Gastroesophageal sphincter (tissue), 4 donors: ENCODE measurements around the gene UBAP2. TPM values are rescaled to one million over a fixed set of nuclear protein-coding genes. Genes with fewer than 3 reads are reported as not detected.
A peak's percentile ranks its signal among the peaks of the same experiment; 100 is the strongest.

ENCODE experiments used
- ATAC-seq: fragments of 150-250 bp; one replicate; pipeline ENCODE4 v1.9.1; 2016; ENCODE audit warnings: mild to moderate bottlenecking, moderate library complexity
- H3K27ac ChIP-seq, 4 donors: fragments of 200-600 bp; sonication (generic) in 3 of 4; 1 replicate in 3 of 4; 2 replicates in 1 of 4; pipeline ENCODE4 v1.5.1; 2016 to 2019
- H3K27me3 ChIP-seq: fragments of 200-600 bp; sonication (generic); one replicate; pipeline ENCODE4 v1.5.1; 2019
- H3K36me3 ChIP-seq, 2 donors: fragments of 200-600 bp; sonication (generic); one replicate each; pipeline ENCODE4 v1.5.1; 2019; ENCODE audit warnings: control low read depth in 1 of 2
- H3K4me1 ChIP-seq, 3 donors: fragments of 200-600 bp; sonication (generic); 1 replicate in 2 of 3; 2 replicates in 1 of 3; pipeline ENCODE4 v1.5.1; 2016 to 2019; ENCODE audit warnings: control low read depth in 2 of 3
- H3K4me3 ChIP-seq, 2 donors: fragments of 200-600 bp; sonication (generic); one replicate each; pipeline ENCODE4 v1.5.1; 2019; ENCODE audit warnings: mild to moderate bottlenecking in 1 of 2, moderate library complexity in 1 of 2
- H3K9me3 ChIP-seq, 3 donors: fragments of 200-600 bp; sonication (generic); one replicate each; pipeline ENCODE4 v1.5.1; 2017 to 2019; ENCODE audit warnings: control low read depth in 2 of 3
- EP300 ChIP-seq: sonication (generic); formaldehyde crosslinking; IDR thresholded peaks from one replicate; pipeline ENCODE4 v1.6.1; 2017; ENCODE audit warnings: antibody characterized with exemption, mild to moderate bottlenecking
- POLR2A ChIP-seq, 2 donors: fragments of 450-650 bp; IDR thresholded peaks; one replicate each; pipeline ENCODE4 v1.6.1; 2017; ENCODE audit warnings: antibody characterized with exemption in 2 of 2, mild to moderate bottlenecking in 2 of 2, moderate library complexity in 1 of 2
- POLR2AphosphoS5 ChIP-seq: sonication (generic); formaldehyde crosslinking; IDR thresholded peaks from one replicate; pipeline ENCODE4 v1.6.1; 2017; ENCODE audit warnings: antibody characterized with exemption
- WGBS, 2 donors: methylation state at CpG; one replicate each; pipeline ENCODE4 v1.1.5; 2018; ENCODE audit warnings: low coverage in 1 of 2; 5-methylcytosine and 5-hydroxymethylcytosine counted together
- total RNA-seq, 4 donors: library from RNA; depleted of rRNA; stranded (reverse); fragments of >200 nt; gene quantifications; one replicate each; pipeline ENCODE4 v1.1.0, GENCODE V29; 2016
- TF ChIP-seq, protein P1 (sequence below), 4 experiments: fragments of 200-600 bp in 2 of 4; fragments of 450-650 bp in 2 of 4; sonication (generic) in 1 of 4; IDR thresholded peaks; one replicate each; pipeline ENCODE4 v1.5.1; 2017 to 2019; ENCODE audit warnings: antibody characterized with exemption in 4 of 4, mild to moderate bottlenecking in 2 of 4, moderate library complexity in 2 of 4

Gene UBAP2
- total RNA-seq, 4 donors from 2014 or later, result 27.5 to 41.5 (median 32.8) TPM

GRCh38 chr9:34089311-34089710 is 40.6 kb upstream of the UBAP2 start:
- Histone ChIP-seq H3K9me3 (no peaks in the 10 kb centered on the region), H3K36me3 (peaks cover 4 to 86% of the 10 kb centered on the region in 2 donors), H3K27ac (peak overlapping the region in 1 of 4 donors; percentile 81), H3K27me3 (no peaks in the 10 kb centered on the region), H3K4me1 (peaks cover 5 to 33% (median 11%) of the 10 kb centered on the region in 3 donors), H3K4me3 (no peak overlapping the region)
- ATAC-seq, result no peak
- TF ChIP-seq POLR2A (IDR thresholded peaks at IDR 0.05) (no peak), EP300 (no peak), POLR2AphosphoS5 (no peak)
- TF ChIP-seq, protein P1, sequence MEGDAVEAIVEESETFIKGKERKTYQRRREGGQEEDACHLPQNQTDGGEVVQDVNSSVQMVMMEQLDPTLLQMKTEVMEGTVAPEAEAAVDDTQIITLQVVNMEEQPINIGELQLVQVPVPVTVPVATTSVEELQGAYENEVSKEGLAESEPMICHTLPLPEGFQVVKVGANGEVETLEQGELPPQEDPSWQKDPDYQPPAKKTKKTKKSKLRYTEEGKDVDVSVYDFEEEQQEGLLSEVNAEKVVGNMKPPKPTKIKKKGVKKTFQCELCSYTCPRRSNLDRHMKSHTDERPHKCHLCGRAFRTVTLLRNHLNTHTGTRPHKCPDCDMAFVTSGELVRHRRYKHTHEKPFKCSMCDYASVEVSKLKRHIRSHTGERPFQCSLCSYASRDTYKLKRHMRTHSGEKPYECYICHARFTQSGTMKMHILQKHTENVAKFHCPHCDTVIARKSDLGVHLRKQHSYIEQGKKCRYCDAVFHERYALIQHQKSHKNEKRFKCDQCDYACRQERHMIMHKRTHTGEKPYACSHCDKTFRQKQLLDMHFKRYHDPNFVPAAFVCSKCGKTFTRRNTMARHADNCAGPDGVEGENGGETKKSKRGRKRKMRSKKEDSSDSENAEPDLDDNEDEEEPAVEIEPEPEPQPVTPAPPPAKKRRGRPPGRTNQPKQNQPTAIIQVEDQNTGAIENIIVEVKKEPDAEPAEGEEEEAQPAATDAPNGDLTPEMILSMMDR (IDR thresholded peaks at IDR 0.05), result no peak
- 79 to 83% methylated on average over 3 to 5 of the region's 7 CpGs for WGBS, 2 donors

DNA sequence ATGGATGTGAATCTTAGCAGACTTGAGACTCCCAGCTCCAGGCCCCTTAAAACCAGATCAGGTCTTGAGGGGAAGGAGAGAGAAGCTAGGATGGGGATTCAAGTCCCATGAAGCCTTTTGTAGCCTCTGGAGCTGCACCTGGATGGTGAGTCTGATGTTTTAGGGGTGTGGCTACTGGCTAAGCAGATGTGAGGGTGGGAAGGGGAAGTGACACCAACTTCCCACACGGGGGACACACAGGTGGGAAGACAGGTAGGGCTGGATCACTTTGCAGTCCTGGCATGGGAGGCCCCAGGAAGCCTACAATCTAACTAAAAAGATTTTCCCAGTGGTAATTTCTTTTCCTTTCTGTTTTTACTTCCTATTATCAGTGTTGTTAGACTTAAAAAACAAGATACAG is 38.7 kb upstream of the UBAP2 start:
- ATAC-seq, result no peak
- Histone ChIP-seq H3K9me3 (no peaks in the 10 kb centered on the region), H3K27me3 (no peaks in the 10 kb centered on the region), H3K4me1 (peaks cover 5 to 38% (median 18%) of the 10 kb centered on the region in 3 donors), H3K36me3 (peaks cover 4 to 67% of the 10 kb centered on the region in 2 donors), H3K4me3 (no peak overlapping the region), H3K27ac (peak overlapping the region in 3 of 4 donors; percentile 56 to 81 (median 79))
- TF ChIP-seq, protein P1 (IDR thresholded peaks at IDR 0.05), result no peak
- TF ChIP-seq POLR2AphosphoS5 (no peak), POLR2A (IDR thresholded peaks at IDR 0.05) (no peak), EP300 (no peak)
- WGBS, 2 donors, result 29 to 67% methylated on average over 1 of the region's 1 CpG

GRCh38 chr9:34086864-34087263 is 38.2 kb upstream of the UBAP2 start:
- Histone ChIP-seq H3K27me3 (no peaks in the 10 kb centered on the region), H3K4me1 (peaks cover 5 to 38% (median 18%) of the 10 kb centered on the region in 3 donors), H3K27ac (peak overlapping the region in 3 of 4 donors; percentile 56 to 81 (median 79)), H3K36me3 (peaks cover 4 to 62% of the 10 kb centered on the region in 2 donors), H3K4me3 (no peak overlapping the region), H3K9me3 (no peaks in the 10 kb centered on the region)
- no peak for TF ChIP-seq POLR2A (IDR thresholded peaks at IDR 0.05)
- TF ChIP-seq EP300, result no peak
- no peak for TF ChIP-seq POLR2AphosphoS5
- TF ChIP-seq, protein P1 (IDR thresholded peaks at IDR 0.05), result no peak
- no peak for ATAC-seq

- H3K27me3 ChIP-seq, result no peaks in the 10 kb centered on the region
- 63 to 80% methylated on average over 1 to 5 of the region's 6 CpGs for WGBS, 2 donors
- H3K4me1 ChIP-seq, result peaks cover 5 to 38% (median 18%) of the 10 kb centered on the region in 3 donors
- TF ChIP-seq EP300 (no peak), POLR2A (IDR thresholded peaks at IDR 0.05) (no peak), POLR2AphosphoS5 (no peak)
- TF ChIP-seq, protein P1 (IDR thresholded peaks at IDR 0.05), result no peak
- peaks cover 4 to 52% of the 10 kb centered on the region in 2 donors for H3K36me3 ChIP-seq
- peak overlapping the region; percentile 55 to 87 (median 80) for H3K27ac ChIP-seq
- no peak overlapping the region for H3K4me3 ChIP-seq
- no peak for ATAC-seq
- no peaks in the 10 kb centered on the region for H3K9me3 ChIP-seq
Measured at GRCh38 chr9:34085581-34086500, 37.2 kb upstream of the UBAP2 start.
